NCI-H187 (cell line): ENCODE data around the gene UBXN2A.
"Not testable (repeated sequence)": the region's sequence is repeated elsewhere in the genome, so short reads cannot be mapped to it uniquely, and the experiment has no call there.

Experiments used
- DNase-seq, 2 experiments: peaks; one replicate each; lab custom pipeline; 2025; lab: John Stamatoyannopoulos, UW

The UBXN2A gene

DNA sequence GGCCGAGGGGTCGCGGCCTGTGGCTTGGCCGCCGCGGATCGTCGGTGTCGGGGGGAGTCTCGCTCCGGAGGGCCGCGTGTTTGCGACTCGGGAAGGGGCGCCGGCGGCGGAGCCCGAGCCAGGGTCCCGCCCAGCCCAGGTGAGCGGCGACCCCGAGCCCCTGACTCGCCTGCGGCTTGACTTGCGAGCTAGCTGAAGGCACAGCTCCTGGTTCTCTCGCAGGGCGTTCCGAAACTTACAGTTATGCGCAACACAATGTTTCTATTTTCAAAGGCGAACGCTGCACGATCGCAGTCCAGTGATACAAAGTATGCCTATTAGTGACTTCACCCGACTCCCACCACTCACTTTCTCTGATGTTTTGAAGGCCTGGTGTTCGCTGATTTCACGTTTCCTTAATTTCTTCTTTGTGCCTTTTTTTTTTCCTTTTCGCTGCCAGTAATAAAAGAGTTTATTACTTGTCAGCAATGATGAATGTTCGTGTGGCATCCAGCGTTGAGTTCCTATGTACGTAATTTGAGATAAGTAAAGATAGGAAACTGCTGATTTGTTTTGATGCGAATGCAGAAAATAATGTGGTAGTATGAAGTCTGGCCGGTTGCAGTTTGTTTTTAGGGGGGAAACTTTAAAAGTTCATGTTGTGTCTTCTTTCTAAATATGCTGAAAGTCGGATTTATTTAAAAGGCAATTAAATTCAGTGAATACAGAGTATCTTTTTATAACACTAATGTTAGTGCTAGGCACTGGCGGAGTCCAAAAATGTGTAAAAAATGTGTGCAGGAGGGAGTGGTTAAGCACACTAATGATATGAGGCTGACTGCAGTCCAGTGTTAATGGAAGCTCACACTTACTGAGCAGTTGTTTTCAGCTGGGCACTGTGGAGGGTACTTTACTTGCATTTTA is 706 bp downstream of the UBXN2A start:
- DNase-seq = peak in 1 of 2 experiments; percentile 29

DNA sequence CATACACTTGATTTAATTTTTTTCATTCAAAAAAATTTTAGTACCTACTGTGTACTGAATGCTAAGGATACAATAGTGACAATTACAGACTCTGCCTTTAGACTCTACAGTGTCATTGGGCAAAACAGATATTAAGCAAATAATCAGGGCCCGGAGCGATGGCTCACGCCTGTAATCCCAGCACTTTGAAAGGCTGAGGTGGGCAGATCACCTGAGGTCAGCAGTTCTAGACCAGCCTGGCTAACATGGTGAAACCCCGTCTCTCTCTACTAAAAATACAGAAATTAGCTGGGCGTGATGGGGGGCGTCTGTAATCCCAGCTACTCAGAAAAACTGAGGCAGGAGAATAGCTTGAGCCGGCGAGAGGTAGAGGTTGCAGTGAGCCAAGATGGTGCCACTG is 1.4 kb downstream of the UBXN2A start:
- DNase-seq = no peak

DNA sequence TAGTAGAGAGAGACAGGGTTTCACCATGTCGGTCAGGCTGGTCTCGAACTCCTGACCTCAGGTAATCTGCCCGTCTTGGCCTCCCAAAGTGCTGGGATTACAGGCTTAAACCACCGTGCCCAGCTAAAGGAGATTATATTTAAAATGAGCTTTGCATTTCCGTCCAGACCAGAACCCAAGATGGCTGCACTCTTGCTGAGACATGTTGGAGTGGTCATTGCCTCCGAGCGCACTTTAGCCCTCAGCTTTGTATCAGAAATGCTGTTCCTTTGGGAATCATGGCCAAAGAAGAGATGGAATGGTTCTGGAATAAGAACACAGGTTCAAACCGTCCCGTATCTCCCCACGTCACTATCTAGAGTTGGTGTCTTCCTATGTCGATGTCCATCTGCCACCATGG is 3.4 kb downstream of the UBXN2A start:
- DNase-seq = no peak

DNA sequence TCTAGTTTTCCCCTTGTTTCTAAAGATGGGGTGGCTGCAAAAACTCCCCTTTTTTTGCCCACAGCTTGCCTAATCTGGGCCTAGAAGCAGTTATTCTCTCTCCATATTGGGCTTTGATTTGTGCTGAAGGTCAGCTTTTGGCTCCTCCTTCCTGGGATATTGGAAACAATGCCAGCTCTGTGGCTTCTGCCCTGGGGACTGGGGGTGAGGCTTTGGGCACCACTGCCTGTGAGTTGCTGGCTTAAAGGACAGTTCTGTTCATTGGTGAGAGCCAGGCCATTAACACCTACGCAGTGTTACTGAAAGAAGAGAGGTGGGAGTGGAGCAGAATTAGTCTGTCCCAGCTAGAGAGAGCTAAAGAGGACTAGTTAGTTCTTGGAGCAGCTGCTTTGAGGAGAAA is 4.3 kb downstream of the UBXN2A start:
- DNase-seq = no peak

DNA sequence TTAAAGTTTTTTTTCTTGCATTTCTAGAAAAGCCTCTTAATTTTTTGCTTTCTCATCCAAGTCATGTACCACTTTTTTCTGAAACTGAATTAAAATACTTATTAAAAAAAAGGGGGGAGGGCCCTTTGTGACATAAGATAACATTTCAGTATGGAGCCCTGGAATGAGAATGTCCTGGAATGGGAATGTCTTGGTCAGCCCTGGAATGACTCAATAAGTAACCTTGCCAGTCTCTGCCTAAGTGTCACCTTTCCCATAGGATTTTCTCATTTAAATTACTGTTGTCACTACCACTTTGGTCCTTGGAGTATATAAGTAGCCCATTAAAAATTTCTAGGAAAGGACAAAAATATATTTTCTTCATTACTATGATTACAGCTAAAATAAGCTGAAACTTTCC is 4.7 kb downstream of the UBXN2A start:
- no peak for DNase-seq

DNA sequence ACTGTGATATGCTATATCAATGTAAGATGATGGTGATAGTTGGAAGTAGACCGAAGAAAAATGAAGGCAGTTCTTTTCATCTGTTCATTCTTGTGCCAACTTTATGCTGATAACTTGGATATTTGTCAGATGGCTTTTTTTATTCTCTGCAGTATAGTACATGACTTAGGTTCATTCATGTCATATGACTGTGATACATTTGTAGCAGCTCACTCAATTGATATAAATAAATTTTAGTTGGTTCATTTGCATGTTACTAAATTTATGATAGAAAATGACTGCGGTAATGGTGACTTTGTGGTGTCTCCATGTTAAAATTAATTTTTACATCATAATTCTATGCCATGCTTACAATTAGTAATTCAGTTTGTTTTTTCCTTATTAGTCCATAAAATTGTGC is 7.1 kb downstream of the UBXN2A start:
- no peak for DNase-seq

DNA sequence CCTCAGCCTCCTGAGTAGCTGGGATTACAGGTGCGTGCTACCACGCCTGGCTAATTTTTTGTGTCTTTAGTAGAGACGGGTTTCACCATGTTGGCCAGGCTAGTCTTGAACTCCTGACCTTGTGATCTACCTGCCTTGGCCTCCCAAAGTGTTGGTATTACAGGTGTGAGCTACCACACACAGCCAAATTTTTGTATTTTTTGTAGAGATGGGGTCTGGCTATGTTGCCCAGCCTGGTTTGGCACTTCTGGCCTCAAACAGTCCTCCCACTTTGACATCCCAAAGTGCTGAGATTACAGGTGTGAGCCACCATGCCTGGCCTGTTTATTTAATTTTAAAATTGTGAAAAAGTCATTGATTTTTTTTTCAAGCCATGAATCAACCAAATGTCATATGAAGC is 12.3 kb downstream of the UBXN2A start:
- DNase-seq = not testable (repeated sequence)

DNA sequence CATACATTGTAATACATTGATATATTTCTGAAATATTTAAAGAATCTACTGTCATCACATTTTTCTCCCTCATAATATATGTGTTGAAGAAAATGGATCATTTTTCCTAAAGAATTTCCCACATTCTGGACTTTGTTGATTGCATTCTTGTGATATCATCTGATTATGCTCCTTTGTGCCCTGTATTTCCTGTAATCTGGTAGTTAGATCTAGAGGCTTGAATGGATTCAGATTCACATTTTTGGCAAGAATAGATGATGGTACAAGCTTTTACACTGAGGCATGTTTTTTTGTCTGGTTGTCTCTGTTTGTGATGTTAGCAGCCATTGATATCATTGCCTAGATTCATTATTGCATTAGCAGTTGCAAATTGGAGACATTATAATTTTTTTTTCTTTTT is 13.4 kb downstream of the UBXN2A start:
- DNase-seq = no peak

DNA sequence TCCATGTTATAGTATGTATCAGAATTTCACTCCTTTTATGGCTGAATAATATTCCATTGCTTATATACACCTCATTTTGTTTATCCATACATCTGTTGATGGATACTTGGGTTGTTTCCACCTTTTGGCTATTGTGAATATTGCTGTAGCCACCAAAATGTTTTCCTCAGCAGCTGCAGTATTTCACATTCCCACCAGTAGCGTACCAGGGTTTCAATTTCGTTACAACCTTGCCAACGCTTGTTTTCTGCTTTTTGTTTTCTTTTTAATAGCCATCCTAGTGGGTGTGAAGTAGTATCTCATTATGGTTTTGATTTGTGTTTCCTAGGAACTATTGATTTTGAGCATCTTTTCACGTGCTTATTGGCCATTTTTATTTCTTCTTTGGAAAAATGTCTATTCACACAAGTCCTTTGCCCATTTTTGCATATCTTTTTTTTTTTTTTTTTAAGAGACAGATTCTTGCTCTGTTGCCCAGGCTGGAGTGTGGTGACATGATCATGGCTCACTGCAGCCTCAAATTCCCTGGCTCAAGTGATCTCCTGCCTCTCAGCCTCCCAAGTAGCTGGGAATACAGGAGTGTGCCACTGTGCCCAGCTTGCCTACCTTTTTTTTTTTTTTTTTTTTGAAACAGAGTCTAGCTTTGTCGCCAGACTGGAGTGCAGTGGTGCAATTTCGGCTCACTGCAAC is 14.2 kb downstream of the UBXN2A start:
- no peak for DNase-seq

DNA sequence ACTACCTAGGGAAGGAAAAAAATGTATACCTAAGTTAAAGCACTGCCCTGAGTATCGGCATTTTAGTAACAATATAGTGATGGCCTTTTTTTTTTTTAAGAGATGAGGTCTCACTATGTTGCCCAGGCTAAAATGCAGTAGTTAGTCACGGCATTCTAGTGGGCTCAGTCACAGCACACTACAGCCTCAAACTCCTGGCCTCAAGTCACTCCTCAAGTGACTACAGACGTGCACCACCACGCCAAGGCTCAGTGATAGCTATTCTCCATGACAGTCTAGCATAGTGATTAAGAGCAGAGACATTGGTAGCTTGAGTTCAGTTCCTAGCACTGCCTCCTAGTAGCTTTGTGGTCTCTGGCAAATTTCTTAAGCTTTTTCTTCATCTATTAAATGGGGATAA is 27.6 kb downstream of the UBXN2A start:
- DNase-seq = no peak

DNA sequence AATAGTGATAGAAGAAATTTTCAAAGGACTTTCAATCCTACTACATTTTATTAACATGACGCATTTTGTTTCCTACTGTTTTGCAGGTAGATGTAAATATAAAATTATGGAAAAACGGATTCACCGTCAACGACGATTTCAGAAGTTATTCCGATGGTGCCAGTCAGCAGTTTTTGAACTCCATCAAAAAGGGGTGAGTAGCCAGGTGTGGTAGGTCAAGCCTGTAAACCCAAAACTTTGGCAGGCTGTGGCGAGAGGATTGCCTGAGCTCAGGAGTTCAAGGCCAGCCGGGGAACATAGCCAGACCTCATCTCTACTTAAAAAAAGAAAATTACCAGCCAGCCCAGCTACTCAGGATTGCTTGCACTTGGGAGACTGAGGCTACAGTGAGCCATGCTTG is 36.6 kb downstream of the UBXN2A start:
- no peak for DNase-seq

DNA sequence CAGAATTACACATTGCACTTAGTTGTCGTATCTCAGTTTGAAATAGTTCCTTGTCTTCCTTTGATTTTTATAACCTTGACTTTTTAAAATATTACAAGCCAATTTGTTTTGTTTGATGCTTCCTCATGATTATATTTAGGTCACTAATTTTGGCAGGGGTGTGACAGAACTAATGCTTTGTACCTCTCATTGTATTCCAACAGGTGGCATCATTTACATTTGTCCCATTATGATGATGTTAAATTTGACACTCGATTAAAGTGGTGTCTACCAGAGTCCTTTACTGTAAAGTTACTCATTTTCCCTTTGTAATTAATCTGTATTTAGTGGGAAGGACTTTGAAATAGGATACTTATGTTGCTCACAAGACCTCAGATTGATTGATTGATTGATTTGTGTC is 48.1 kb downstream of the UBXN2A start:
- DNase-seq = no peak

DNA sequence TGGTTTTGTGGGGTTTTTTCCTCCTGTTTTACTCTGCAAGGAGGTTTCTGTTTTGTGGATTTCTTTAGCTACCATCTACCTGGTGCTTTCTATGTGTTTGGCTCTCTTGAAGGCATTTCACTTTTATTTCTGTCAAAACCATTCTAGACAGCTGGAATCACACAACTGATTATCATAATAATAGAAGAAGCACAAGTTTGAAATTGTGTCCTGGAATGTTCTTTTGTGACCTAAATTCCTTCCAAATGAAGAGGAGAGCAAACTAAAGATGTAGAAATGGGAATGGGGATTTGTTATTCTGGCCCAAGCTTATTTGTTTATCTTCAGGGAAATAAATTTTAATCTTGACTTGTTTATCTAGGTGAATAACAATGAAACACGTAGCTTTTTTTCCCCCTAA is 52.7 kb downstream of the UBXN2A start:
- DNase-seq = no peak

DNA sequence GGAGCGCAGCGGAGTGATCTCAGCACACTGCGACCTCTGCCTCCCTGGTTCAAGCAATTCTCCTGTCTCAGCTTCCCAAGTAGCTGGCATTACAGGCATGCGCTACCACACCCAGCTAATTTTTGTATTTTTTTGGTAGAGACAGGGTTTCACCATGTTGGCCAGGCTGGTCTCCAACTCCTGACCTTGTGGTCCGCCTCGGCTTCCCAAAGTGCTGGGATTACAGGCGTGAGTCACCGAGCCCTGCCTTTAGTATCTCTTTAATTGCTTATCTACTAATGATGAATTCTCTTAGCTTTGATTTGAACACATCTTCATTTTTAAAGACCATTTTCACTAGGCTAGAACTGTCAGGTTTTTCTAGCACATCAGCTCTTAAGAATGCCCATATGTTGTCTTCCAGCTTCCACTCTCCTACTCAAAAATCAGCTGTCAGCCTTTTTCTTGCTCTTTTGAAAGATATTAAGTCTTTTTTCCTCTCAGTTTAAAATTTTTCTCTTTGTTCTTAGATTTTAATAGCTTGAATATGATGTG is 53.5 kb downstream of the UBXN2A start:
- DNase-seq = no peak

DNA sequence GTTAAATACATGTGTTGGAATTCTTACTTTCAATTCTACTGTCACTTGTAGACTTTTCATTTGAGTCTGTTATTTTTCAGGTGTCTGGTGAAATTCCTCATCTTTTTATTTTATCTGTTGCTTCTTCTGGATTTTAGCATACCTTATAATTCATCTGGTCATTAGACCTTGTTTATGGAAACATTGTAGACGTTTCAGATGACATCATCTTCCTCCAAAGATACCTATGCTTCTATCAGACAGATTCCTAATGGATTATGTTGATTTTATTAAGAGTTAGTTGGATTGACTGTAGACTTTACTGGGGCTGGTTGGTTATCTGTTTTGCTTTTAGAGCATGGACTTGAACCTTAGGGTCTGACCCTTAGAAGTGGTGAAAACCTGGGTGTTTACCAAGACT is 54.3 kb downstream of the UBXN2A start:
- DNase-seq = no peak

DNA sequence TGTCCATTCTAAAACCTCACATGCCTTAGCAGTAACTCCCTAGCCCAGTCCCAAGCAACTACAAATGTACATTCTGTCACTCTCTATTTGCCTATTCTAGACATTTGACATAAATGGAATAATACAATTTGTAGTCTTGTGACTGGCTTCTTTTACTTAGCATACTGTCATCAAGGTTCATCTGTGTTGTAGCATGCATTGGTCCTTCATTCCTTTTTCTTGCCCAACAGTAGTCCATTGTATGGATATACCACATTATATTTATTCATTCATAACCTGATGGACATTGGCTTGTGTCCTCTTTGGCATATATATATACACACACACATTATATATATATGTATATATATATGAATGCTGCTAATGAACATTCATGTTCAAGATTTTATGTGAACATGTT is 67.4 kb downstream of the UBXN2A start:
- no peak for DNase-seq

DNA sequence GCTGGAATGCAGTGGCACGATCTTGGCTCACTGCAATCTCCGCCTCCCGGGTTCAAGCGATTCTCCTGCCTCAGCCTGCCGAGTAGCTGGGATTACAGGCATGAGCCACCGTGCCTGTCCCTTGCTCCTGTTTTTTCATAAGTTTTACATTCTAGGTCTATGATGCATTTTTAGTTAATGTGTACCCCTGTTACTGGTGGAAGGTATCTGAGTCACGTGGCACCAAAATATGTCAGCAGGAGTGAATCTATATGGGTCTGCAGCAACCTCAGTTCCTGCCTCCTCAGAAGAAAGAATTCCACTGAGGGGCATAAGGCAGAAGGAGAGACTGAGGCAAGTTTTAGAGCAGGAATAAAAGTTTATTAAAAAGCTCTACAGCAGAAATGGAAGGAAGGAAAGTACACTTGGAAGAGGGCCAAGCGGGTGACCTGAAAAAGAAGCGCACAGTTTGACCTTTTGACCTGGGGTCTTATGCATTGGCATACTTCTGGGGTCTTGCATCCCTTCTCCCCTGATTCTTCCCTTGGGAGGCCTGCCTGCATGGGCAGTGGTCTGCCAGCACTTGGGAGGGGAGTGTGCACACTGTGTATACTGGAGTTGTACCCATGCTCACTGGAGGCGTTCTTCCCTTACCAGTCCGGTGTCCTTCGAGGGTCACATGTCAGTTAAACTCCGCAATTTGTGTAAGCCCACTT is 68.6 kb downstream of the UBXN2A start:
- no peak for DNase-seq

DNA sequence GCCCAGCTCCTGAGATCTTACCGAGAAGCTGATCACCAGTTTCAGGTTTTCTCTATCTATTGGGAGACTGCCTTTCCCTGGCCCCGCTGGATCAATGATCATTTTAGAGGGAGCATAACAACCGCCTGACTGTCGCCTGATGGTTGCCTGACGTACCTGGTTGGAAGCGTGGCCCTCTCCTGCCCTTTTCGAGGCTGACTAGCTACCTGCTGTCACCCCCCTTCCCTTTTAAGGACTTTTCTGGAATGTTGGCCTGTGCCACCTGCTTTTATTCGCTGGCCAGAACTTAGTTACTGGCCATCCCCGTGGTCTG is 69.1 kb downstream of the UBXN2A start:
- DNase-seq = no peak

DNA sequence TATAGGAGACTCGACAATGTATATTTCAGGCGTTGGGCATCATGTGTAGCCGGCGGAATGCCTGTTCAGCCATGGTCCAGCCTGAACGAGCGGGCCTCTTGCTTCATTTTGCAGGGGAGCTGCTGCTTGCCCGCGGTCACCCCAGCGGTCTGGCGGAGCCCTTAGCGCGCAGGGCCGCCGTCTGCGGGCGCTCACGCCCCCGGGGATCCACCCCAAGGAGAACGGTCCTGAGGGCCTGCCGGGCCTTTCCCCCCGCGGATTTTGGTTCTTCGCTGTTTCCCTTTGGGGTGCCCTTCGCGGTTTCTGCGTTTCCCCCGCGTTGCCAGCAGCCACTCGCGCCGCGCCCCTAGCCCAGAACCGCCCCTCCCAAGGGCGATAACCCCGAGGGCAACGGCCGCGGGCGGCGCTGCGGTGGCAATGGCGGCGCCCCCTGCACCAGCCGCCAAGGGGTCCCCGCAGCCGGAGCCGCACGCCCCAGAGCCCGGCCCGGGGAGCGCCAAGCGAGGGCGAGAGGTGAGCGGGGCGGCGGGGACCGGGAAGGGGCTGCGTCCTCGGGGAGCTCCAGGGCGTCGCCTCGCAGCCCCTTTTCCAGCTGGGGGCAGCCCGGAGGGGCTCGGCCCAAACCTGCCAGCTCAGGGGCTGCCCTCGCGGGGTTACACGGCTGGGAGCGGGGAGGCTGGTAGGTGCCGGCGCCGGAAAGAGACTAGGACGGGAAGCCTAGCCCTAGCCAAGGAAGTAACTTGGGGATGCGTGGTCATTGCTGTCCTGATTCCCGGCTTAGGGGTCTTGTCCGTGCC is 69.6 kb downstream of the UBXN2A start, which contains the start of gene MFSD2B:
MFSD2B (plus strand) TSS at position 406 of the 797 bp plus-strand sequence; CDS start at position 418, 12 bp downstream.
- DNase-seq = no peak

DNA sequence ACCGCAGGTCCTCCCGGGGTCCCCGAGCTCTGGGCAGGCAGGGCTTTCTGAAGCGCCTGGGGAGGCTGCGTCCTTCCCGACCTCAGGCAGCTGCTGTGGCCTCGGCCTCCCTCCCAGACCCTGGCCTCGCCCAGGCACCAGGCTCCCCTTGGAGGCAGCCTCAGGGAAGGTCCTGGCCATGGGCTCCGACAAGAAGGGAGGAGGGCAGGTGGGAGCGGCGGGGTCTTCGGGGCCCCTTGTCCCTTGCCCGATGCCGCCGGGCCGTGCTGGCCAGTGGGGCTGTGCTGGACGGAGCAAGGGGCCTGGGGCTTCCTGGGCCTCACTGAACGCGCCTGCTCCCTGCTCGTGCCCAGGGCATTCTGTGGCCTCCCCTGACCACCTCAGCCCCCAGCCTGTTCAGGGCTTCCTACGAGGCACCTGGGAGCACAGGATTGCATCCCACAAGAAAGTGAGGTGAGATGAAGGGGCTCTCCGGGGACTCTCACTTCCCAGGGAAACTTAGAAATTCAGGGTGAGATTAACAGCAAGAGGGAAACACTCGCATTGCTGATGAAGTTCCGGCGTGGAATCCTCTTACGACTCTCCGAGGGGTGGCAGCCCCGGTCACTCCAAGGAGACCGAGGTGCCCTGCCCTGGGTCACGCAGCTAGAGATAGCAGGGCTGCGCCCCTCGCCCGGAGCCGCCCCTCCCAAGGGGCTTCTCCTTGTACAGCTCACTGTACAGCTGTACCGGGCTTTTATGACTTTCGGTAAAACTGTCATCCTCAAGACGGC is 70.4 kb downstream of the UBXN2A start:
- no peak for DNase-seq
